Measurements from ENCODE around the gene CANT1.
A peak's percentile ranks its signal among the peaks of the same experiment; 100 is the strongest.
"Not testable (repeated sequence)": the region's sequence is repeated elsewhere in the genome, so short reads cannot be mapped to it uniquely, and the experiment has no call there.

CANT1 gene

DNA sequence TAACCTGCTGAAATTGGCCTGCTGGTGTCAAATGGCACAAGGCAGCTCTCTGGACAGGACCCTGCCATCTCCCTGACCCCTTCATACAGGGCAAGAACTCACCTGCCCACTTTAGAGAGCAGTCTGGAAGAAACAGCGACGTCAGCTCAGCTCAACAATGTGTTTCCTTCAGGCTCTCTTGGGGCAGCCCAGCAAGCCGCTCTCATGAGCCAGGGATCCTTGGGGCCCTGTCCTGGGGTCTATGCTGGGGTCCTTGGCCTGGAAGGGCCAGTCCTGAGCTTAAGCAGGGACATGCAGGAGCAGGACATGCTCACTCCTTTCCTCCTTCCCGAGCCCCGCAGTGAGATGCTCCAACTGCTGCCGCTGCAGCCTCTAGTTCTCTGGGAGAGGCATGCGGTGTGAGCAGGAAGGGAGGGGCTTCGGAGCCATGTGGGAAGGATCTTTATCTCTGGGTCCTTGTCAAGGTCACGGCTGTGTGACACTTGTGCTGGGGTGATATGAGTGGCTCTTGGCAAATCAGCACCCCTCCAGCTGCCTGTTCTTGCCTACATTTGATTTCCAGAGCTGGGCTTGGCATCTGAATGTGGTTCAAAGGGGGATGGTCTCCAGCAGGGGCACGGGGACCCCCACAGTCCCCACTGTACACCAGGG is 17.8 kb upstream of the CANT1 start:
- DNase-seq (ENCODE audit: low read depth in 2 of 2): no peak

DNA sequence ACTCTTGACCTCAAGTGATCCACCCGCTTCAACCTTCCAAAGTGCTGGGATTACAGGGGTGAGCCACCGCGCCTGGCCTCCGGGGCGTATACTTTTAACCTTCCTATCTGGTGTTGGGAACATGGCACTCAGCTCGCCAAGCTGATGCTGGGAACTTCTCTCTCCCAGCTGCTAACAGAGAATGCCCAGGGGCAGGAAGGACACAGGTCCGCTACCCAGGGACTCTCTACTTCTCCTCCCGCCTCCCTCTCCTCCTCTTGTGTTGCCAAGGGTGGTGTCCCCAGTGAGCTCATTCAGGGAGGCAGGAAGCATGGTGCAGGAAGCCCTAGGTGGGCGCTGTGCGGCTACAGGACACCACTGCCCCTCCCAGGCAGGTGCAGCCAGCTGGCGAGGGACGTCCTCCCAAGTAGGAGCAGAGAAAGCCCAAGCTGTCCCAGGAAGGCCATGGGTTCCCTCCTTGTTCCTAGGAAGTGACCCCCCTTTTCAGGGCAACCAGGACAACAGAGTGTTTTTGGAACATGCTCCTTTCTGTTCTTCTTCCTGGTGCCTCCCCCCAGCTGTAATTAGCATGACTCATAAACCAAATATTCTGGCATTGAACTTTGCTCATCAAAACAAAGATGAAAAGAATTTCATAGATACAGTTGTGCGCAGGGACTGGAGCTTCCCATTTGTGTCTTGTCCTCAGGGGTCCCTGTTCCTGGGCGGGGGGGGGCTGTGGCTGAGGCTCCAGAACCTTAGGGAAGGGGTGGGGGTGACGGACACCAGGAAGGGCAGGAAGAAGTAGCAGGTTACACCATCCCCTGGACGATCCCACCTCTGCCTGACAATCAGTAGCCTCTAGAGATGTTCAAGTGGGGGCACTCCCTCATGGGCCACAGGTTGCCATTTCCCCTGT is 17.1 kb upstream of the CANT1 start:
- DNase-seq (ENCODE audit: low read depth in 2 of 2): no peak

DNA sequence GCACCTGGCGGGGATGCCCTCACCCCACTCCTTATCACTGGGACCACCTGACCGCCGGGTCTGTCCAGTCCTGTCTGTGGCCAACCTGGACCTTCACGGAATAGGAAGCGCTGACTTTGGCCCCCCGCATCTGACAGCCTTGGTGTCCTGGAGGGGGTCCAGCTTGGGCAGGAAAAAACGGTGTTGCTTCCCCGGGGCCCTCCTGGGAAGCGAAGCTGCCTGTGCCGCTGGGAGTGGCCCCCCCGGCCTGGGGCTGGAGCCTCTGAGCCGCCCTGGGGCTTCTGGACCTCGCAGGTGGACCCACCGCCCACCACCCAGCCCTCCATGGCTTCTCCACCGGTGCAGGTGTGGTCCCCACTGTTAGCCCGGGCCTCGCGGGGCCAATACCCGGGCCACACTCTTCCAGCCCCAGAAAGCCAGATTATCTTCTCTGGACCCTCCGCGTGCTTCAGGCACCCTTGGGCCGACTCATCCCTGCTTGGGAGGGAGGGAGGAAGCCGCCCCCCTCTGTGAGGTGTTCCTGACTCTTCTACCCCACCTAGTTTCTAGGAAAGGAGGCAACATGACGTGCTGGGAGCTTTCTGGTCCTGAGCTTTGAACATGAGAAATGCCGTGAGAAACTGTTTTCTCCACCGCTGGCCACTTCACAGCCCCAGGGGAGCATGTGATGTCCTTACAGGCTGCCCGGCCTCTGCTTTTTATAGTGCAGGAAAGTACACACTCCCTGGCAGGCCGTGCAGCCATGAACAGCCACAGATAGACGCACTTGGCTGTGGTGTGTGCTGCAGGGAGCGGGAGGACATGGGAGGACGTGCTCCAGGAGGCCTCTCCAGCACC is 15.6 kb upstream of the CANT1 start:
- no peak for DNase-seq (ENCODE audit: low read depth in 2 of 2)

DNA sequence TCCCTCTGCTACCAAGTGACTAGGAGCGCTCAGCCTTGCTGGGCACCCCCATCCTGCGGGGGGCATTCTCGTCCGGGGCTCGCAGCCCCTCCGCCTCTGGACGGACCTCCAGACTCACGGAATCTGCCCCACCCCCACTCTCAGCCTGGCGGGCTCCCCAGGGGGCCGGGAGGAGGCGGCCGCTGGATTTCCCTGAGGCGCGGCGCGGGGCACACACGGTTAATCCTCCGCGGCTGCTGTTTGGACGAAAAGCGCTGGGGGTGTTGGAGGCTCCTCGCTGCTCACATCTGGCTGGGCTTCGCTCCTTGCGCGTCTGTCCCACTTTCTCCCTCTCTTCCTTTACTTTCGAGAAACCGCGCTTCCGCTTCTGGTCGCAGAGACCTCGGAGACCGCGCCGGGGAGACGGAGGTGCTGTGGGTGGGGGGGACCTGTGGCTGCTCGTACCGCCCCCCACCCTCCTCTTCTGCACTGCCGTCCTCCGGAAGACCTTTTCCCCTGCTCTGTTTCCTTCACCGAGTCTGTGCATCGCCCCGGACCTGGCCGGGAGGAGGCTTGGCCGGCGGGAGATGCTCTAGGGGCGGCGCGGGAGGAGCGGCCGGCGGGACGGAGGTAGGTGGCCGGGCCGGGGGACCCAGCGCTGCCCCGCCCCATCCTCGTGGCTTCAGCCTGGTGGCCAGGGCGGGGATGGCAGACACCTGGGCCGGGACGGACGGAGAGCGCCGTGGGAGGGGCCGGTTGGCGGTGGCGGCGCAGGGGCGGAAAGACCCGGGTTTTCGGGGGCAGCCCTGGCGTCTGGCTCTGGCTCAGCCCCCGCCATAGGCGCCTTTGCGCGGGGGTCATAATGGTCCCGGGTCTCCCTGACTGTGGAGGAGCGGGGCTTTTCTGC is 14.6 kb upstream of the CANT1 start, which contains the start of gene C1QTNF1:
Gene C1QTNF1 (plus strand): TSS at position 284 of the 886 bp plus-strand sequence. CDS start 19,800 bp downstream, outside the sequence.
- peak; percentile 17 to 26 for DNase-seq (ENCODE audit: low read depth in 2 of 2)

DNA sequence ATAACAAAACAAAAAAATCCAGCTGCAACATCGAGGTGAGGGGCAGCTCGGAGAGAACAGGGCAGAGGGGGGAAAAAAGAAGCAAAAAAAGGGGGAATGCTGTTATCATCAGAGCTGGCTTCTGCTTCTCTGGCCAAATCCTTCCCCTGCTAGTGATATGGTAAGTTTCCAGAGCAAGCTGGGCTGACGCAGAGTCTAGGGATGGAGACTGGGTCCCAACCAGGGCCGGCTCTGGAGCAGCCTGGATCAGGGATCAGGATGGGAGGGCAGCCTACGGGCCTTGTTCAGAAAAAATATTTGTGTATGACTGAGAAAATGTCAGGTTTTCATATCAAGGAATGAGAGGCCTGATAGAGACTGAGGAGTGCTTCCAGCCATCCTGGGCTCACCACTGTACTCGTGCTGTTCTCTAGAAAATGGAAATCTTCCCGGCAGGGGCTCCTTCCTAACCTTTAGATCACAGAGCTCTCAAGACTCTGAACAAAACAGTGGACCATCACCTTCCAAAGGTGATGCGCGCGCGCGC is 13.7 kb upstream of the CANT1 start:
- DNase-seq (ENCODE audit: low read depth in 2 of 2): no peak

DNA sequence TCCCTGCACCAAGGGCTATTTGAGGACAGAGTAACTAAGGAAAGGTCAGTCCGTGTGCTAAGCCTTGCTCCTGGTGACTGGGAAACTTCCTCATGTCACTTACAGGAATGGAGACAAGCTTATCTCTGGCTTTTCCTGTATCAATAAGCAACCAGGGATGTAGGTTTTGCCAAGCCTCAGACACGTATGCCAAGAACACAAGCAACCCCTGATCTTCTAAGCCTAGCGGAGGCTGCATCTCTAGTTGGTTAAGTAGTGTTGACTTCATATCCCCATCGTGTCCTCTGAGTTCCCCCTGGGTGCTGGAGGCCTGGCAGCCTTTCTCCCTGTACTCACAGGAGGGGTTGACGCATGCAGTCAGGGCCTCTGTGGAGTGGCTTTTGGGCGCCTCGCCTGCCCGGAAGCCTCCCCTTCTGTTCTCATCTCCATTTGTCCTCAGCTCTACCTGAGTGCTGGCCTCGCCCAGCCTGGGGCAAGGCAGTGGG is 13.0 kb upstream of the CANT1 start:
- no peak for DNase-seq (ENCODE audit: low read depth in 2 of 2)

DNA sequence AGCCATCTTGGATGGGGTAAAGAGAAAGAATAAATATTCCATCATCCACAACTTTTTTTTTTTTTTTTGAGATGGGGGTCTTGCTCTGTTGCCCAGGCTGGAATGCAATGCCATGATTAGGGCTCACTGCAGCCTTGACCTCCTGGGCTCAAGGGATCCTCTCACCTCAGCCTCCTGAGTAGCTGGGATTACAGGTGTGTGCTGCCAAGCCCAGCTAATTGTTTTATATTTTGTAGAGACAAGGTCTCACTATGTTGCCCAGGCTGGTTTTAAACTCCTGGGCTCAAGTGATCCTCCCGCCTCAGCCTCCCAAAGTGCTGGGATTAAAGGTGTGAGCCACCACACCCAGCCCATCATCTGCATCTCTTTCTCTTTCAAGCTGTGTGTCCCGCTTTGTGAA is 12.4 kb upstream of the CANT1 start:
- DNase-seq (ENCODE audit: low read depth in 2 of 2): not testable (repeated sequence)

DNA sequence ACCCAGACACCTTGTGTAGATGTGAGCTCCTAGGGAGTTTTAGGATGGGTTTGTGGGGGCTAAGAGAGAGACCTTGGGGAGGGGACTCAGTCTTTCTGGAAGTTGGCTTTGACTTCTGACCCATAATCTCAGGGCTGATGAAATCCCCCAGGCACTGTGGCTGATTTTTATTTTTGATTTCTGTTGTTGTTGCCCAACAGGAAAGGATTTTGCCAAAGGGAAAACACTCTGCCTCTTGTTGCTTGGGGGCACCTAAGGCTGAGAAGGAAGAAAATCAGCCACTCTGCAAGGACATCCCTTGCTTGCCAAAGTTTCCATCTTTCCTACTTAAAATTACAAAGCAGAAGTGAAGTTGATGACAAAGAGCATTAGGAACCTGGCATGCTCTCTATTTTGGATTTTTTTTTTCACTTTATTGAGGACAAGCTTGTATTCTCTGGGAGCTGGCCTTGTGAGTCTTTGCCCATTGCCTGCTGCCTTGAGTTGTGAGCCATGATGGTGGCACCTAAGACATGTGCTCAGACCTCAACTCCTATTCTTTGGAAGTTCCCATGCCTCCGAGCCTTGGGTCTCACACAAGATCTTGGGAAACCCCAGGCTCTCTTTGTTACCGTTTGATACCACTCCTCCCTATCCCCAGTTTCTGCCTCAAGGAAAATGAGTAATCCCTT is 11.2 kb upstream of the CANT1 start:
- no peak for DNase-seq (ENCODE audit: low read depth in 2 of 2)

DNA sequence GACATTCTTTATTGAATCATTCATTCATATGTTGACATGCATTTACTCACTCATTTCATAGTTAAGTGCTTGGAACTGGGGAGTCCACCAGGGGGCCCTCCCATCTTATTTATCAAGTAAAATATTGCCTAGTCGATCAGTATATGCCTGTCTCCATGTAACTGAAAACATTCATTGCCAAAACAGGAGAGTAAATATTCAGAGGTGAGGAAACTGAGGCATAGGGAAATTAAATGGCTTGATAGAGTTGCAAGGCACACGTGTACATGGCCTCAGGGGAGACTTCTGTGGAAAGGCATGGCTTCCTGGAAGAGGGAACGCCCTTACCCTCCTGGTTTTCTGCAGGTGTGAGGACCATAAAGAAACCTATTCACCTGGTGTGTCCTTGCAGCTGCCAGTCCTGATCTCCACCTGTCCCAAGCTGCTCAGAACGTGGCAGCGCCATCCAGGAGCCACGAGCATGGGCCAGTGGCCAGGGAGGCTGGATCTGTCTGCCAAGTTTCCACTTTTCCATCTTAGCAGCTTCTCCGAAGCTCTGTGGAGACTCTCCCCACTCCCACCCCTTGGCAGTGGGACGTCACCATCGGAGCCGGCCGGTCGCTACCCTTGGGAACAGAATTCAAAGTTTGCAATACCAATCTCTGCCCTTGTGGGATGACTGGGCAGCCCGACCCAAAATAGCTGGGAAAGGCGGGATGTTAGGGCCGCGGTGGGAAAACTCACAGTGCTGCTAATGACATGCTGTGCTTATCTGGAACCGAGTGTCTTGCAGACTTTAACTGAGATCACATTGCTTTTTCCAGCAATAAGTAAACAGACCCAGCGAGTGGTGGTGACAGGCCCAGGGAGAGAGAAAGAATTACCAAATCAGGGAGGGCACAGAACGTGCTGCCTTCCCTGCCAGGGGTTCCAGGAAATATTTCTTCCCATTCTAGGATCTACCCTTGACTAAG is 10.3 kb upstream of the CANT1 start:
- DNase-seq (ENCODE audit: low read depth in 2 of 2): peak; percentile 19 to 21

DNA sequence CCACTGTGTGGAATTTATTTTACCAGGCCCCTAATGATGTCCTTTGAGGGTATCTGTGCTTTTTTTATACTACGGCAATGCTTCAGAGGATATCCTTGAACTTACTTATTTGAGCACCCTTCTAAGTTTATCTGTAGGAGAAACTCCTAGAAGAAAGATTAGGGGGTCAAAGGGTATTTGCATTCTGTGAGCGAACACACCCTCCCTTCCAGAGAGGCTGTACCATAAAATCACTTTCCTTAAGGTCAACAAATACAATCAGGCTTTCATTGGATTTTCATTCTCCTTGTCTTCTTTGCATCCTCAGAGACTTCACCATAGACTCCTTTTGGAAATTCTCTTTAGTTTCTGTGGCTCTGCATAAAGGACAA is 9.7 kb upstream of the CANT1 start:
- DNase-seq (ENCODE audit: low read depth in 2 of 2): no peak

DNA sequence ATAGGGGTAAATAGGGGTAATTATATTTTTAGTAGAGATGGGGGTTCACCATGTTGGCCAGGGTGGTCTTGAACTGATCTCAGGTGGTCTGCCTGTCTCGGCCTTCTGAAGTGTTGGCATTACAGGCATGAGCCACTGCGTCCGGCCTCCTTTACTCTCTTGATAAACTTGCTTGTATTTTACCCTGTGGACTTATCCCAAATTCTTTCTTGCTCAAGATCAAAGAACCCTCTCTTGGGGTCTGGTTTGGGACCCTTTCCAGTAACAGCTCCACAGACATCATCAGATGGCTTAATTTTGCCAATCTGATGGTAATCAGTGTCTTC is 8.8 kb upstream of the CANT1 start:
- DNase-seq (ENCODE audit: low read depth in 2 of 2): no peak

DNA sequence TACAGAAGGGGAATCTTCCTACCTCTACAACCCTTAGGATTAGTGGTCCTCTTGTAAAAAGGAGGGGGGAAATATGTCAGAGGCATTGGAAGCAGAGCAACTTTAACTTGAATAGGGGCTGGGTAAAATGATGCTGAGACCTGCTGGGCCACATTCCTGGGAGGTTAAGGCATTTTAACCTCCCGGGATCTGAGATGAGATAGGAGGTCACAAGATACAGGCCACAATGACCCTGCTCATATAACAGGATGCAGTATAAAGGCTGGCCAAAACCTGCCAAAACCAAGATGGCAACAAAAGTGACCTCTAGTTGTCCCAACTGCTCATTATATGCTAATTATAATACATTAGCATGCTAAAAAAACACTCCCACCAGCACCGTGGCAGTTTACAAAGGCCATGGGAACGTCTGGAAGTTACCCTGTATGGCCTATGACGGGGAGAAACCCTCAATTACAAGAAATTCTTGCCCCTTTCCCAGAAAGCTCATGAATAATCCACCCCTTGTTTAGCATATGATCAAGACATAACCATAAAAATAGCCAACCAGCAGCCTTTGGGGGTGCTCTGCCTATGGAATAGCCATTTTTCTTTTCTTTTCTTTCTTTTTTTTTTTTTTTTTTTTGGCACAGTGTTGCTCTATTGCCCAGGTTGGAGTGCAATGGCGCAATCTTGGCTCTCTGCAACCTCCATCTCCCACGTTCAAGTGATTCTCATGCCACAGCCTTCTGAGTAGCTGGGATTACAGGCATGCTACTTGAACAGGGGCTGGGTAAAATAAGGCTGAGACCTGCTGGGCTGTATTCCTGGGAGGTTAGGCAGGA is 8.2 kb upstream of the CANT1 start:
- DNase-seq (ENCODE audit: low read depth in 2 of 2): no peak

DNA sequence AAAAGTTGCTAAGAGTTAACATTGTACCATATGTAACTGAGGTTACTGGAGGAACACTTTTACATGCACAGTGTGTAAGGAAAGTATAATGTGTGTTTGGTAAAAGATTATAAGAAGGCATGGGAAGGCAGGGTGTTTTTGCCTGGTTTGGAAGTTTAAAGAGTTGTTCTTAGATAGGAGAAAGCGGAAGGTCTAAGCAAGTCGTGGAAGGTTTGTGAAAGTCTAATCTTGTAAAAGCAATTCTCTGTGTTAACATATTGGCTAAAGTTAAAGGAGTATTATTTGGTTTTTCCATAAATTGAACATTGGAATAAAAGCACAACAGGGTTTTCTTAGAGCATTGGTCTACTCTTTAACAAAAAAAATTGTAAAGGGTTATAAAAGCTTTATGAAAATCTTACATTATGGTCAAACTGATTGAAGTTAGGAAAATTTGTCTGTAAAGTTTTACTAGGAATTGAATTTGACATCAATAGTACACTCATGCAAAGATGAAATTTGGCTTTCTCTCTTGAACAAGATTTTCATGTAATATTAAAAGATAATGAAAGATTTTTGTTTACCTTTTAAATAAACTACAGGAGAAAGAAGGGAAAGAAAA is 4.7 kb upstream of the CANT1 start:
- DNase-seq (ENCODE audit: low read depth in 2 of 2): no peak

DNA sequence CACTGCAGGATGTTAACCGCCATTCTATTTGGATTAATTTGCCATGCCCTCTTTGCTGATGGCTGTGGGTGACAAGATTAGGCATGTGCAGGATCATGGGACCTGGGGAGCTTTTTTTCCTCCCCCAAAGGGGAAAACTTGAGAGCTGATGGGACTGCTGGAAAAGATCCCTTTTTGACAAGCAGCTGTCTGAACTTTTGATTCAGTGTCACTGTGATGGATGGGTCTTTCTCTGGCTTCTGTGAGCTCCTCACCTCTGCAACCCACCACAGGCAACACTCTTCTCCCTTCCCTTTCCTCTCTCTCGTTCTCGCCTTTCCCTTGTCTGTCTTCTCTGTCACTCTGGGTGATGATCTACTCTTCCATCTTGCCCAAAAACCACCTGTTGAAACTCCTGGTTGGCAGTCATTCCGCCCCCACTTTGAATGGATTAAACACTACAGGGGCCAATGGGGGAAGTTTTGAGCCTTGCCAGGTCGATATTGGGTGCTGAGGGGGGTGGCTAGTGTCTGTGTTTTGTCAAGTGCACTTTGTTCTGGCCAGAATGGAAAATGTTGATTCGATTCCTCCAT is 3.1 kb upstream of the CANT1 start:
- DNase-seq (ENCODE audit: low read depth in 2 of 2): no peak

DNA sequence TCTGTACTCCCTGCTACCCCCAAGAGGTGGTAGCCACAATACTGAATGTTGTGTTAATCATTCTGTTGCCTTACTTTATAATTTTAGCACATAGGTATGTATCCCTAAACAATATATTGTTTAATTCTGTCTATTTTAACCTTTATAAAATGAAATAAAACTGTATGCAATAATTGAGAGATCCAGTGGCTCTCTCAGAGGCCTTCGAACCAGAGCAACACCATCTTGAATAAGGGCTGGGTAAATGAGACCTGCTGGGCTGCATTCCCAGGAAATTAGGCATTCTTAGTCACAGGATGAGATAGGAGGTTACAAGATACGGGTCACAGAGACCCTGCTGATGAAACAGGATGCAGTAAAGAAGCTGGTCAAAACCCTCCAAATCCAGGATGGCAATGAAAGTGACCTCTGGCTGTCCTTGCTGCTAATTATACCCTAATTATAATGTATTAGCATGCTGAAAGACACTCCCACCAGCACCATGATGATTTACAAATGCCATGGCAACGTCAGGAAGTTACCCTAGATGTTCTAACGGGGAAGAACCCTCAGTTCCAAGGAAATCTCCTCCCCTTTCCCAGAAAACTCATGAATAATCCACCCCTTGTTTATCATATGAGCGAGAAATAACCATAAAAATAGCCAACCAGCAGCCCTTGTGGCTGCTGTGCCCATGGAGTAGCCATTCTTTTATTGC is 2.0 kb upstream of the CANT1 start:
- DNase-seq (ENCODE audit: low read depth in 2 of 2): no peak

DNA sequence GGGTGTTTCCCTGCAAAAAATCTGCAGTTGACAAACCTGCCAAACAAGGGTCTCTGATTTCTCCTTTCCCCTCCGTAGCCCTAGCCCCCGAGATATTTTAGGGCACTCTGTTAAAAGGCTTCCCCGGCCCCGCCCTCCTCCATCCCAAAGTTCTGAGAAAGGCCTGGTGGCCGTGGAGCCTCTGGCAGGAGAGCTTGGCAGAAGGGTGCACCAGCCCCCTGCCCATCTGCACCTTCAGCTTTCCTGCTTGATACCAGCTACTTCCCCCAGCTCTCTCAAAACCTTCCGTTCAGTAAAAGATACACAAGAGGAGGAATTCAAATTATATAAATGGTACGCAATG is 711 bp upstream of the CANT1 start:
- no peak for DNase-seq (ENCODE audit: low read depth in 2 of 2)
